Cardiac fibroblast (primary cell): ENCODE measurements around the gene TTLL4.

Source experiments
- DNase-seq, 2 donors: peaks; one replicate each; pipeline versions ENCODE4 v3.0.0 to v3.0.0-alpha.2; 2010; ENCODE audit warnings: low read depth in 2 of 2
- H3K4me3 ChIP-seq, 2 donors: replicated peaks in 1 of 2; 1 replicate in 1 of 2; 2 replicates in 1 of 2; pipeline ENCODE4 v1.5.1; 2011; ENCODE audit warnings: low read depth in 2 of 2, low read length in 2 of 2, mild to moderate bottlenecking in 2 of 2, moderate library complexity in 1 of 2
- TF ChIP-seq, protein P1 (sequence below): IDR thresholded peaks from one replicate; pipeline ENCODE4 v1.5.1; 2011; ENCODE audit warnings: low read depth, mild to moderate bottlenecking, low read length, inconsistent platforms

TTLL4 gene

DNA sequence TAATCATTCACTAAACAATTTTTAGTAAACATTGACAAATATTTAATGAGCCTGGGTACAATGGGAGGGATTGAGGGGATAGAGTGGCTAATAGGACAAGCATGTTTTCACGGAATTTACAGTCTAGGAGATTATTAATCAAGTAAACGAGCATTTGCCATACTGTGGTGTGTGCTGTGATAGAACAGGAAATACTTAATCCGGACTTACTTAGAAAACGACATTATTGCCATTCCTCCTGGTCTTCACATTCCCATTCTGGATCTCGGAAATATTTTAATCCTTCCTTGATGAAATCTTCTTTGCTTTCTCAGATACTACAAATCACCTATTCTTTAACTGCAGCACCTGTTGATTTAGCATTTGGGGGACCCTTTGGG, 905 bp downstream of the TTLL4 start:
- peak overlapping the region; percentile 96 to 98 for H3K4me3 ChIP-seq
- peak; percentile 13 to 35 for DNase-seq
- TF ChIP-seq, protein P1, sequence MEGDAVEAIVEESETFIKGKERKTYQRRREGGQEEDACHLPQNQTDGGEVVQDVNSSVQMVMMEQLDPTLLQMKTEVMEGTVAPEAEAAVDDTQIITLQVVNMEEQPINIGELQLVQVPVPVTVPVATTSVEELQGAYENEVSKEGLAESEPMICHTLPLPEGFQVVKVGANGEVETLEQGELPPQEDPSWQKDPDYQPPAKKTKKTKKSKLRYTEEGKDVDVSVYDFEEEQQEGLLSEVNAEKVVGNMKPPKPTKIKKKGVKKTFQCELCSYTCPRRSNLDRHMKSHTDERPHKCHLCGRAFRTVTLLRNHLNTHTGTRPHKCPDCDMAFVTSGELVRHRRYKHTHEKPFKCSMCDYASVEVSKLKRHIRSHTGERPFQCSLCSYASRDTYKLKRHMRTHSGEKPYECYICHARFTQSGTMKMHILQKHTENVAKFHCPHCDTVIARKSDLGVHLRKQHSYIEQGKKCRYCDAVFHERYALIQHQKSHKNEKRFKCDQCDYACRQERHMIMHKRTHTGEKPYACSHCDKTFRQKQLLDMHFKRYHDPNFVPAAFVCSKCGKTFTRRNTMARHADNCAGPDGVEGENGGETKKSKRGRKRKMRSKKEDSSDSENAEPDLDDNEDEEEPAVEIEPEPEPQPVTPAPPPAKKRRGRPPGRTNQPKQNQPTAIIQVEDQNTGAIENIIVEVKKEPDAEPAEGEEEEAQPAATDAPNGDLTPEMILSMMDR = no peak

- no peak for DNase-seq
- TF ChIP-seq, protein P1 = no peak
- no peak overlapping the region for H3K4me3 ChIP-seq
Measured at GRCh38 chr2:218713922-218714321, 3.3 kb downstream of the TTLL4 start.

- peak; percentile 55 to 72 for DNase-seq
- TF ChIP-seq, protein P1 = no peak
Measured at GRCh38 chr2:218716070-218716469, 5.4 kb downstream of the TTLL4 start.

GRCh38 chr2:218717262-218717661, 6.6 kb downstream of the TTLL4 start:
- TF ChIP-seq, protein P1 = no peak
- DNase-seq = peak in 1 of 2 donors; percentile 26
- H3K4me3 ChIP-seq = no peak overlapping the region

More at GRCh38 chr2:218716070-218716469, 5.4 kb downstream of the TTLL4 start:
- no peak overlapping the region for H3K4me3 ChIP-seq

- DNase-seq = no peak
- H3K4me3 ChIP-seq = no peak overlapping the region
- TF ChIP-seq, protein P1 = no peak
Measured at GRCh38 chr2:218718058-218718457, 7.4 kb downstream of the TTLL4 start.

DNA sequence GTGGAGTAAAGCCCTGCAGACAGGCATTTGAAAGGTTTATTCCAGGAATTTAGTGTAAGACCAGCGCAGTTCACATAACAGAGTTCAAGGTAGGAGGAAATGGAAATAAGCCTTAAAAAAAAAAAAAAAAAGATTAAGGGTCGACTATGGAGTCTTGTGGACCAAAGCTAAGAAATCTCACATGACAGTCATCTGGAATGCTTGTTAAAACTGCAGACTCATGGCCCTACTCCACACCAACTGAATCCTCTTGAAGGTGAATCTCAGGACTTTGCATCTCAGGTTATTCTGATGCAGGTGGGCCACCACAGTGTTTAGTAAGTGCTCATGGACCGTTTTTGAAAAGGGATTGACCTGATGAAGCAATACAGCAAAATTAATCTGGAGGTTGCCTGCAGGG, 8.8 kb downstream of the TTLL4 start:
- DNase-seq = no peak
- no peak overlapping the region for H3K4me3 ChIP-seq
- TF ChIP-seq, protein P1 = no peak
